ENCODE results near the gene ZNF106.

The ZNF106 gene

DNA sequence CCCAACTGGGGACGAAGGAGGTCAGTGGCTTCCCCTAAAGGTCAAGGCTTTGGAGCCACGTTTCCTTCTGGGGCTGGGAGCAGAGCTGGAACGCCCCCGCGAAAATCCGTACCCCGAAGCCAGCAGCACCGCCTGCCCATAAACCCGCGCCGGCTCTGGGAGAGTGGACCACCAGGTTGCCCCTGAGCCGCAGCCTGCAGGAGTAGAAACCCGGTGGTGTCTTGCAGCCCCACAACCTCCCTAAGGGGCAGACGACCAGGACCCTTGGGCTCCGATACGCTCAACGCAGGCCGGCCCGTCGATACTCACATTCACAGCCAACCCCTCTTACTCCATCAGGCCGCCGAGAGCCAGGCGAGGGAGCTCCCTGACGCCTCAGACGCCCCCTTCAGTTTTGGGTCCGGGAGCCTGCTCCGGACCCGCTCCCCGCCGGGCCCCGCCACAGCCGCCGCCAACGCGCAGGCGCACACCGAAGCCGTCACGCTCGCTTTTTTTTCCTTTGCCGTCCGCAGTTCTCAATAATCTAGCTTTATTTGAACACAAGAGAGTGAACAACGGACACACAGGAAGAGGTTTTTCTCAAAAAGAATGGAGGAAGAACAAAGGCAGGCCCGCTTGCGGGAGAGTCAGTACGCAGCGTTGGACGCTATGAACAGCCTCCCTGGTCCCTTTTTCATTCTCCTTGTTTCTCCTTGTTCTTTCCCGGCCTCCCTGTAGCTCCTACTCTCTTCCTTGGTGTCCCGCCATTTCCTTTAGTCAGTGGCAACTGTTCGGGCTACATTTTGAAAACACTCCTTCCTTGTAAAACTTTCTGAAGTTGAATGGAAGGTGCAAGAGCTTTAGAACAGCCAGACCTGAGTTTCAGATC lies at the start of gene ZNF106:
ZNF106 (minus strand) TSS at position 471 of the 868 bp plus-strand sequence. CDS start 18,852 bp downstream, outside the sequence.
- DNase-seq, result peak; percentile 91 to 94

DNA sequence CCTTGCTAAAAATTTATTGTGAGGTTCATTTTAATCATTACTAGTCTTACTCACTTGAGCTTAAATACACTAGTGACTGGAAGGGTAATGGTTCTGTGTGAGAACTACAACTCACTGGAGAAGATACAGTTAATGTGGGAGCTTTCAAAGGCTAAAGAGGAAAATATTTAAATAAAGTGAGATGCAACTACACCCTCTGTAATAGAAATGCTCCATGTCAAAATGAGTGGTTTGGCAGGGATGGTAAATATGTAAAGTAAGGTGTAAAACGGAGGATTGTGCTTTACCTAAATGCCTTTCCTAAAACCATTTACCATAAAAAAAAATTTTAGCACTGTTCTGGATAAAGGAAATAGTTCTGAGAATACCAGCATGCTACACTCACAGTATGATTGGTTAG lies 42.3 kb upstream of the ZNF106 start:
- DNase-seq, result no peak

DNA sequence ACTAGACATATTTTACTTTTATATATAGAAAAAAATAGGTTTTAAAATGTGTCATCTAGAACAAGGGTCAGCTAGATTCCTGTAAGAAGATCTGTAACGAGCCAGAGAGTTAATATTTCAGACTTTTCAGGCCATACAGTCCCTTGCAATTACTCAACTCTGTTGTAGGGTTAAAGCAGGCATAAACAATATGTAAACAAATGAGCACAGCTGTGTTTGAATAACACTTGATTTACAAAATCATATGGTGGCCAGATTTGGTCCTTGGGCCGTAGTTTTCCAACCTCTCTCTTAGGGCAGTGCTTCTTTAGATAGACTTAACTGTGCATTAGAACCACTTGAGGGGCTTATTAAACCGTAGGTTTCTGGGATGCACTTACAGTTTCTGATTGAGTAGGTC lies 38.0 kb upstream of the ZNF106 start:
- no peak for DNase-seq

DNA sequence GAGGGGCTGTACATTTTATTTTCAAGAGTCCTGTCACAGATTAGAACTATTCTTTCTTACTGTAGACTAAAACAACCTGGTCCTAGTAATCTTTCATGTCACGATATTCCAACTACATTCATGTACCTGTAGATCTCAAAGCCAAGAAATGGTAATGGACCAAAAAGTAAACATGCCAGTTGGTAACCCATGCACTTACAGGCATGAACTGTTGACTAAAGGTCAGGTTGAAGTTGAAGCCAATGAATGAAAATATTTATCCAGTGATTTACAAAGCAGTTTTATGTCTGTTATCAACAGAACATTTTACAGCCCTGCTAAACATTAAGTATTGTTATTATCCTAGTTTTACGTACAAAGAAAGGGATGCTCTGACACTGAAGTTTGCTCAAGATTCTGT lies 32.4 kb upstream of the ZNF106 start:
- no peak for DNase-seq

DNA sequence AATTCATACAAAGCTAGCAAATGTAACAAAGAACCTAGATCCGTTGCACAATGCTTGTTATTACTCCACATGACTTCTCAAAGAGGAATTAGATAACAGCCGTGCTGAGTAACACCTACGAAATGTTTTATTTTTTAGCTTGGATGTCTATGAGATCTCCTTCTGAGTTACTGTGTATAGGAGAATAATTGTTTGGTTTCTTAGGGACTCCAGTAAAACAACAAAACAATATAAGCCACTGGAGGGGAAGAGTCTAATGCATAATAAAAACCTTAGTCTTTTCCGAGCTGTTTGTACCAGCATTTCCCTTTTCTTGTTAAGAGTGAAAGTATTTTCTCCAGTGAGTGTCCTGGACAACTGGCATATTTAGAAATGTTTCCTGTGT lies 20.1 kb upstream of the ZNF106 start:
- no peak for DNase-seq

DNA sequence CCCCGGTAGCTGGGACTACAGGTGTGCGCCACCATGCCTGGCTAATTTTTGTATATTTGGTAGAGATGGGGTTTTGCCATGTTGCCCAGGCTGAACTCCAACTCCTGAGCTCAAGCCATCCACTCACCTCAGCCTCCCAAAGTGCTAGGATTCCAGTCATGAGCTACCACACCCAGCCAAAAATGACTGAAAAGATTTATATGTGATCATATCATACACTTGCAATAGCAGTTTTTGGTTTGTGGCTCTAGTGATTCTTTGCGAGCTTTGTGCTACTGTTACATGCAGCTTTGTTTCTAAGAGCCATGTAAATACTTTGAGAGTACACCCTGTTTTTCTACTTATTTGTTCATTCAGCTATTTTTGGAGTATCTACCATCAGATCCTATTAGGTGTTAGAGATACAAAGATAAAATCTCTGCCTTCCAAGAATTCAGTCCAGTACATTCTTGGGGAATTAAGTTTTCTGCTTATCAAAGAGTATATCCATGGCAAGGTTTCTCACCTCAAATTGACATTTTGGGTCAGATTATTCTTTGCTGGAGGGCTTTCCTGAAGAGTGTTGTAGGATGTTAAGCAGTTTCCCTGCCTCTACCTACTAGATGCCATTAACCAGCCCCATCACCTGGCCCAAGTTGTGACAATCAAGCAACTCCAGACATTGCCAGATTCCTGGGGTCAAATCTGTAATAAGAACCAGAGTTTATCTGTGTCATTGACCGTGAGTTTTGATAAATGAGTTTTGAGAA lies 19.5 kb upstream of the ZNF106 start:
- no peak for DNase-seq

DNA sequence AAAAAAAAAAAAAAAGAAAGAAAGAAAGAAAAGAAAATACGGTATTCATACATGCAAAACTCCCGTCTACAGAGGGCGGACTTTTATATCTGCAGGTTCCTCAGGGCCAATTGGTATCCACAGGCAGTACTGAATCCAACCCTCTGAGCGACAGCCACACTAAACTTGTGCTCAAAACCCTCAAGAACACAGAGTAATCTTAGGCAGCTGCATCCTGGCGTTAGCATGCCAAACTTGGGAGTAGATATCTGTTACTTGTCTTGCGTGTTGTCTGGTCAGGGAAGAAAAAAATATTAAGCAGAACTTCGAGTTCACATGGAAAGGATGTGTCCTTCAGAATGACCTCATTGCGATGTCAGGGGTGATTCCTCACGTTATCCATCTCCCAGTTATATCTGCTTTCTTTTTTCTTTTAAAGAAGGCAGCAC lies 17.3 kb upstream of the ZNF106 start:
- no peak for DNase-seq

DNA sequence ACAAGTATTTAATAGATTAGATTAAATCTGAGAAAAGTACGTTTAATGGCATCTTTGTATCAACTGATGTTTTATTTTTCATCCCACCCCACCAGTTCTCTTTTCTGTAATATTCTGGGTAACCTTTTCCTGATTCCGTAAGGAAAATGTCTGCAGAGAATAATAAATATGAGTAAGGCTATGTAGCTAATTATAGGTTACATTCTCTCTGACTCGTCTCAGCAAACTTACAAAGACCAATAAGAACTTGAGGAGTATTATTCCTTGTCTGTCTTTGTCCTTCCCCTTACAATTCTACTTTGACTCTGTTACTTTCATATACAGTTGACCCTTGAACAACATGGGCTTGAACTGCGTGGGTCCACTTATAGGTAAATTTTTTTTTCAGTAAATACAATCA lies 16.6 kb upstream of the ZNF106 start:
- no peak for DNase-seq

DNA sequence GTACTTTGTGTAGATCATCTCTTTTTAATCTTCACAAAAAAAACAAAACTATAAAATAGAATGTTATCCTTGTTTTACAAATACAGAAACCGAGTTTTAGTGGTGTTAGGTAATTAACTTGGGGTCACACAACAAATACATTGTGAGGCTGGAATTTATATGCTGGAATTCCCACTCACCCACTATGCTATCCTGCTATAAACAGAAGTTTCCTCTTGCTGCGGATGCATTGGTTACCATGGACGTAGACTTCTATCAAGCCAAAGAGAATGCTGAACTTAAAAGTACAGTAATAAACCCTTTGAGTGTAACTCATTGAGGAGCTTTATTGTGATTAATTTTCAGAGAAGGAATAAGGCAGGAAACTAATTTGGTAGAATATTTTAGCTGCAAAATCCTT lies 13.7 kb upstream of the ZNF106 start:
- no peak for DNase-seq

DNA sequence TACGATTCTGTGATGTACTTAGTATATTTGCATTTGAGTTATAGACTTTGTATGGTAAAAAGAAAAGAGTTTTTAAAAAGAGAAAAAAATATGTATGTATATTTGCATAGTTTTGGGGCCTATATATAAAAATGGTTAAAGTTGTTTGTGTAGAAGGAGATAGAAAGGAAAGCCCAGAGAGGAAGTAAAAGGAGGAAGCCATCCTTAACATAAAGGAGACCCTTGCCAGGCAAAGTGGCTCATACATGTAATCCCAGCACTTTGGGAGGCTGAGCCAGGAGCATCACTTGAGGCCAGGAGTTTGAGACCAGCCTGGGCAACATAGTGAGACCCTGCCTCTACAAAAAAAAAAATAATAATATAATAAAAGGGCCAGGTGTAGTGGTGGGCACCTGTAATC lies 12.9 kb upstream of the ZNF106 start:
- no peak for DNase-seq

DNA sequence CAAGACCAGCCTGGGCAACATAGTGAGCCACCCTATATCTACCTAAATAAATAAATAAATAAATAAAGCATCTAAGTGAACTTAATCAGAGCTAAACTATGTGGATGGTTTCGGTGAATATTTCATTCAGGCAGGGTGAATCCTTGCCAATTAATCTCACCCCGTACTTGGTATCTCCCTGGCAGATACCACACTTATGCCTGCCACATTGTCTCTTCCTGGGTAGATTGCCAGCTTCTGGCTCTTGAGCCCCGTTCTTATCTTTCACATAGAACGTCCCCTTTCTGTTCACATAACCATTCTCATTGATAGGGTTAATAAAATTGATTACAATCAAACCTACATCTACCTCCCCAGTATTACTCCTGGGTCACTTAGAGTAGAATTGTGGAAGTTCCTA lies 11.5 kb upstream of the ZNF106 start:
- no peak for DNase-seq

DNA sequence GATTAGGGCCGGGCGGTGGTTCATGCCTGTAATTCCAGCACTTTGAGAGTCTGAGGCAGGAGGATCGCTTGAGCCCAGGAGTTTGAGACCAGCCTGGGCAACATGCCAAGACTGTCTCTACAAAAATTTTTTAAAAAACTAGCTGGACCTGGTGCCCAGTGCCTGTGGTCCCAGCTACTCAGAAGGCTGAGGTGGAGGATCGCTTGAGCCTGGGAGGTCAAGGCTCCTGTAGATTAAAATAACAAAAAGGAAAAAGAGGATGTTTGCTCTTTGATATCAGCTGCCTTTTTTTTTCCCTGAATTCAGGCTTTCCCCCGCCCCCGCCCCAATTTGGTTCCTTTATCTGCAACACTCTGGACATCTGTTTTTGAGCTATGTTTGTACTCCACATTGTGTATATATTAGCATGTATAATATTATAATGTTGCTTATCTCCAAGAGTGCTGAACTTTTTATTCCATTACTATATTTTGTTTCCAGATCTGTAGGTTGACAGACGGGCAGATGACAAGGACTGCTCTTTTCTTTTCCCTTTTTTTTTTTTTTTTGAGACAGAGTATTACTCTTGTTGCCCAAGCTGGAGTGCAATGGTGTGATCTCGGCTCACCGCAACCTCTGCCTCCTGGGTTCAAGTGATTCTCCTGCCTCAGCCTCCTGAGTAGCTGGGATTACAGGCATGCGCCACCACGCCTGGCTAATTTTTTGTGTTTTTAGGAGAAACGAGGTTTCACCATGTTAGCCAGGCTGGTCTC lies 9.1 kb upstream of the ZNF106 start:
- no peak for DNase-seq

DNA sequence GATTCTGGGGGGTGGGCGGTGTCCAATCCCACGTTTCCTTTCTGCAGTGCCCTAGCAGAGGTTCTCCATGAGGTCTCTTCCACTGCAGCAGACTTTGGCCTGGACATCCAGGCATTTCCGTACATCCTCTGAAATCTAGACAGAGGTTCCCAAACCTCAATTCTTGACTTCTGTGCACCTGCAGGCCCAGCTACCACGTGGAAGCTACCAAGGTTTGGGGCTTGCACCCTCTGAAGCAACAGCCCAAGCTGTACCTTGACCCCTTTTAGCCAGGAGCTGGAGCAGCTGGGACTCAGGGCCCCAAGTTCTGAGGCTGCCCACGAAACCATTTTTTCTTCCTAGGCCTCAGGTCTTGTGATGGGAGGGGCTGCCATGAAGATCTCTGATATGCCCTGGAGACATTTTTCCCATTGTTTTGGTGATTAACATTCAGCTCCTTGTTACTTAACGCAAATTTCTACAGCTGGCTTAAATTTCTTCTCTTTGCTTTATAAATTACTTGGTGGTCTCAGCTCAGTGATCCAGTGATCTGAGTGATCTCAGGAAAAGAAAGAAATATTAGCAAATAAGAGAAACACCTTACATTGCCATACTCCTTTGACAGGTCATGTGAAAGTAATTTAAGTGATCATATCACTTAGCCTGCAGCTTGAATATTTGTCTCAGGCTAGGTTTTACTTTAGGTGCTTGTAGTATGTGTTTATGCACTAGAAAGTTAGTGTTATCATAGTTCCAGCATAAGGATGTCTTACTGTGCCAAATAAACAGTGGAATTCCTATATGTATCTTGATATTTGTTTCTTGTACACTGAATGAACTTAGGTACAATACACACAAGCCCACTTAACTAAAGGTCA lies 7.5 kb upstream of the ZNF106 start:
- no peak for DNase-seq

DNA sequence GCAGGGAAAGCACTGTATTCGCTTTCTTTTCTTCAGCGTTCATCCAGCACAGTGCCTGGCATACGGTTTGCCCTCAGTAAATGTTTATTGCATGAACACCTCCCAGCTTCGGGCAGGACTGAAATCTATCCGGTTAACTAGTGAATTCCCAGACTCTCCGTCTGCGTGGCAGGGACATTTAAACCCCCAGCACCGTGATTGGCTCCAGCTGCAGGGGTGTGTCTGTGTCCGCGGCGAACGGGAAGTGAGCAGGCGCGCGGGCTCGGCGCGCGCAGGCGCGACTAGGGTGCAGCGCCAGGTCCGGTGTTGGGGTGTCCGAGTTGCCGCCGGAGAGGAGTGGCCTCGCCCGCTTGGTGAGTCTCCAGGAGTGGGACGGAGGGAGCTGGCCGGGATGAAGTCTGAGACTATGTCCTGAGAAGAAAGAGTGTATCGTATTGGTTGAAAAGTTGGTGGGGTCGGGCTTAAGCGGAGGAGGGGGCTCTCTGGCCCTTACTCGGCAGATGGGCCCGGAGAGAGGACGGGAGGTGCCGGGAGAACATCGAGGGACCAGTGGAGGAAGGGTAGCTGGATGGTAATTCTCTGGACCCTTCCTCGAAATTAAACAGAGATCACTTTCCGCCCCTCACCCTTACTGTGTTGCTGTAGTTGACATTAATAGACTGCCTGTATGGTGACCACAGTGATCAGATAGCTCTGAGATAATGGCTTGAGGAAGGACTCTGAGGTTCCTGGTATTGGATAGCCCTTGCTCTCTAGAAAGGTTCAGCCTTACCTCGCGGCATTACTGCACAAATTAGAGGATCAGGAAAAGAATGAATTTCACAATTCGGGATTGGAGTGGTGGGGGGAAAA lies 4.6 kb upstream of the ZNF106 start, which contains the start of gene SNAP23:
SNAP23 (plus strand) TSS at position 274 of the 852 bp plus-strand sequence. CDS start 16,213 bp downstream, outside the sequence.
- DNase-seq, result peak; percentile 85 to 86

DNA sequence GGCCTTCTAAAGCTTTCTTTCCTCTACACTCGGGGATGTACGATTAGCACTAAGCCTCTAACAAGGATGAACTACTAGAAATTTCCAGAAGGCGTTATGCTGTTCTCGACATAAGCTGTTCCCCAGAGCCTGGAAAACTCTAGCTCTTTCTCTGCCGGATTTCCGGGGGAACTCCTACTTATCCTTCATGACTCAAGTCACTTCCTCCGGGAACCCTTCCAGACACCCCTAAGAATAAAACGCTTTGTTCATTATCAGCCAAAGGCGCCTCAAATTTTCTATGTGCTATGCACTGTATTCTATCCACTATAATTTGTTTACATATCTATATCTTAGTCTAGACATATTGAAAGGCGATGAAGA lies 4.0 kb upstream of the ZNF106 start:
- peak in 1 of 2 donors; percentile 43 for DNase-seq

DNA sequence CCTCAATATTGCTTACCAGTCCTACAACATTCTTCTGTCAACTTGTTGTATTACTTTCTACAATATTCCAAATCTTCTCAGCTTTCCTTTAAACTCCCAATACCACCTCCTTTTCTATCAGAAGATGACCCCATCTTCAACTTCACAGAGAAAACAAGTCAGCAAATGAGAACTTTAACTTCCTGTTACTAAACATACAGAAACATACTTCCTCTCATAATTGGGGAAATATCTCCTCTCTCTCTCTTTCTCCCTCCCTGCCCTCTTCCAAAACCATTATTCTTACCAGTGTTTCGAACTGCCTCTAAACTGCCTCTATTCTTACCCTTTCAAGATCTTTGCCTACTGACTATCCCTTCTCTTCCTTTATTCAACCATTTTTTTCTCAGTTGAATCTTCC lies 2.7 kb upstream of the ZNF106 start:
- DNase-seq, result no peak

DNA sequence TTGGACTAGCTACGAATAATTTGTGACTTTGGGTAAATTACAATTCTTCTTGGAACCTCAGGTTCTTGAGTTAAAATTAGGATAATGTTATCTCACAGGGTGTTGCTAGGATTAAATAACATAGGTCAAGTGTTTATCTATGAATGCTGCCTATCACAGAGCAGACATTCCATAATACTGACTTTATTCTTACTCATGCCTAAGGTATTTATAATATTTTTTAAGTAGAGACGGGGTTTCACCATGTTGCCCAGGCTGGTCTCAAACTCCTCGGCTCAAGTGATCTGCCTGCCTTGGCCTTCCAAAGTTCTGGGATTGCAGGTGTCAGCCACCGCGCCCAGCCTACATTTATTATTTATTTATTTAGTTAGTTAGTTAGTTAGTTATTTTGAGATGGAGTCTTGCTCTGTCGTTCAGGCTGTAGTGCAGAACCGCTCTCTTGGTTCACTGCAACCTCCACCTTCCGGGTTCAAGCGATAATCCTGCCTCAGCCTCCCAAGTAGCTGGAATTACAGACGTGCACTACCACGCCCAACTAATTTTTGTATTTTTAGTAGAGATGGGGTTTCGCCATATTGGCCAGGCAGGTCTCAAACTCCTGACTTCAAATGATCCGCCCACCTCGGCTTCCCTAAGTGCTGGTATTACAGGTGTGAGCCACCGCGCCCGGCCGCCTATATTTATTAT lies 741 bp upstream of the ZNF106 start:
- no peak for DNase-seq

DNA sequence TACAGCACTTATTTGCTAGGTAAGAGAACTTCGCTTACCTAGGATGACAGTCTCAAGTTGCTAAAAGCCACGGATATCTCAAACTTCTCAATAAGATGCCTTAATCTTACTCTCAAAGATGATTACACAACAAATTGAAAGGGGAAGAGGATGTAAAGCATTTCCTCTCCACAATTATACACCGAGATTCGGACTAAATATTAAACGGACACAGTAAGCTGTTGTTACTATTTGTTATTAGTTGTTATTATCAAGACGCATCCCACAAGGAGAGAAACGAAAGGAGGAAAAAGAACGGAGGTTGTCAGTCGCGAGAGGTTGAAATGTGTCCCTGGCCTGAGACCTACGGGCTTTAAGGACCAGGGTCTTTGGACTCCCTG lies 660 bp downstream of the ZNF106 start:
- DNase-seq, result peak in 1 of 2 donors; percentile 22

DNA sequence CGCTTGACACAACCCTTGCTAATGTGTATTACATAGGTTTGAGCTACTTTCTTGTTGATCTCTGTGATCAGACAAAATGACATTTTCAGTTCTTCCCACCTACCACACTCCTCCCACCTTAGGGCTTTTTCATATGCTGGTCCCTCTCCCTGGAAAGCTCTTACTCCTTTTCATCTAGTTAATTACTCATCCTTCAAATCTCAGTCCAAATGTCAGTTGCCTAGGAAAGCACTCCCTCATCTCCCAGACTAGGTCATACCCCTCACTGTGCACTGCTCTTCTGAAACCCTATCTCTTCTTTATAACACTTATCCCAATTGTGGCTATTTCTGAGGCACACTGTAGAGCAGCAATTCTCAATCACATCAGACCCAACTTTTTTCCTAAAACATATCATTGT lies 7.3 kb downstream of the ZNF106 start:
- DNase-seq, result no peak

DNA sequence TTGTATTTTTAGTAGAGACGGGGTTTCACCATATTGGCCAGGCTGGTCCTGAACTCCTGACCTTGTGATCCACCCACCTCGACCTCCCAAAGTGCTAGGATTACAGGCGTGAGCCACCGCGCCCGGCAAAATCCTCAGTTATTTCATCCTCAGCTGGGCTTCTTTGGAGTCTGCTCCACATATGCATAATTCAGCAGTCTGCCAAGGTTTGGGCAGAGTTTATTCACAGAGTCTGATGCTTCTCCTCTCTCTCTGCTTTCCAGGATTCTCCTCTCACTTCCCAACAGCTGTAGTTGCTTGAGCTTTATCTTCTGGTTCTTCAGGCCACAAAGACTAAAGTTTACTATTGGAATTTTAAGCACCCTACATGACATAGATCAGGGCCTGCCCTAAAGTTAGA lies 8.2 kb downstream of the ZNF106 start:
- no peak for DNase-seq

DNA sequence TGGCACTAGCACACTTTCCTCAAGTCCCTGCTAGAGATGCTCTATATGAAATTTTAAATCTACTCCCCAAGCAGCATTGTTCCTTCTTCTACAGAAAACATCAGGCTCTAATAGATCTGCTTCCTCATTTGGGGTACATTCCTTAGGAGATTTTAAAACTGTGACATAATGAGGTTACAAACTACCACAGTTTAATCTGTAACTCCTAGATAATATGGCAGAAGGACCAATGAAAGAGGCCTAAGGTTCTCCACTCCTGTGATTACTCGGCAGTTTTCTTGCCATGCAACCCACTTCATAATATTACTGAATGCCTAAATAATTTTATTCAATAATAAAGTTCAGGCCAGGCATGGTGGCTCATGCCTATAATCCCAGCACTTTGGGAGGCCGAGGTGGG lies 16.1 kb downstream of the ZNF106 start:
- DNase-seq, result no peak
